Measurements from ENCODE around the gene RAB20. TPM values are rescaled to one million over a fixed set of nuclear protein-coding genes. Genes with fewer than 3 reads are reported as not detected.
"Not testable (repeated sequence)": the region's sequence is repeated elsewhere in the genome, so short reads cannot be mapped to it uniquely, and the experiment has no call there.

Gene RAB20
- total RNA-seq, 1 experiment from 2014 or later, result 1.7 TPM

DNA sequence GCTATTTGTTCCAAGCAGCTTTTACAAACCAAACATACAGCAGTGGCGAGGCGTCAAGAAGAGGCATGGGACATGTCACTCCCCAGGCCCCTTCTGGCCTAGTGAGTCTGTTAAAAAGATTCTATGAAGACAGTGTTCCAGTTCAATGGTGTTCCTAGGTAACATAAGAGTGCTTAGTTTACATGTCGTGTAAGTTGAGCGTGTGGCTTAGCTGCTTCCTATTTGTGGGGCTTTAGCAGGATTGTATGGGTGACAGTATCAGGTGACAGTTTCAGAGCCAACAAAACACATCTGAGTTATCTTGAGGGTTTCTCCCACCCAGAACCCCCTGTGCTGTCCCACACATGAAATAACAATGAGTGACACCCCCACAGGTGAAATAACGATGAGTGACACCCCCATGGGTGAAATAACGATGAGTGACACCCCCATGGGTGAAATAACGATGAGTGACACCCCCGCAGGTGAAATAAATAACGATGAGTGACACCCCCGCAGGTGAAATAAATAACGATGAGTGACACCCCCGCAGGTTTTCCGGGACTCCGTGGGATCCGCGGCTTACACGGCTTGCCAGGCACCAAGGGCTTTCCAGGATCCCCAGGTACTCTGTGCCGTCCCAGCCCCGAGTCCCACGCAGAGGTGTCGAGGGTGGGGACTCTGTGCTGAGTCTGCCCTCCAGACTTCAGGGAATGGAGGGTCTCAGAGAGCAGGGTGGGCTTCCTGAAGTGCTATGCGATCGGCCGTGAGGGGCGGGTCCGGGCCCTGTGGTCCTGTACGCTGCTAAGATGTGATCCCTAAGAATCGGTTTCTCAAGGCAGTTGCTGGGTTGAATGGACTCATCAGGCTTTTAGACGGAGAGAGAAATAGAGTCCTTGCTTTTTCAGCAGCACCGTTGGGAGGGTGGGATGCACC lies 68.6 kb downstream of the RAB20 start:
- no peaks in the 10 kb centered on the region for H3K4me1 Mint-ChIP-seq (ENCODE audit: insufficient read depth, unreplicated experiment)
- no peak overlapping the region for H3K4me3 Mint-ChIP-seq (ENCODE audit: unreplicated experiment)
- POLR2A ChIA-PET, result no interaction called here
- CTCF ChIA-PET, result no interaction called here
- intact Hi-C loops (cut with micrococcal nuclease), result no loop called here
- H3K27me3 Mint-ChIP-seq (ENCODE audit: insufficient read depth, unreplicated experiment), result no peaks in the 10 kb centered on the region
- no peaks in the 10 kb centered on the region for H3K9me3 Mint-ChIP-seq (ENCODE audit: unreplicated experiment)
- DNase-seq (ENCODE audit: unreplicated experiment), result no peak
- peaks cover 18% of the 10 kb centered on the region for H3K36me3 Mint-ChIP-seq (ENCODE audit: insufficient read depth, unreplicated experiment)
- TF ChIP-seq, protein P1, sequence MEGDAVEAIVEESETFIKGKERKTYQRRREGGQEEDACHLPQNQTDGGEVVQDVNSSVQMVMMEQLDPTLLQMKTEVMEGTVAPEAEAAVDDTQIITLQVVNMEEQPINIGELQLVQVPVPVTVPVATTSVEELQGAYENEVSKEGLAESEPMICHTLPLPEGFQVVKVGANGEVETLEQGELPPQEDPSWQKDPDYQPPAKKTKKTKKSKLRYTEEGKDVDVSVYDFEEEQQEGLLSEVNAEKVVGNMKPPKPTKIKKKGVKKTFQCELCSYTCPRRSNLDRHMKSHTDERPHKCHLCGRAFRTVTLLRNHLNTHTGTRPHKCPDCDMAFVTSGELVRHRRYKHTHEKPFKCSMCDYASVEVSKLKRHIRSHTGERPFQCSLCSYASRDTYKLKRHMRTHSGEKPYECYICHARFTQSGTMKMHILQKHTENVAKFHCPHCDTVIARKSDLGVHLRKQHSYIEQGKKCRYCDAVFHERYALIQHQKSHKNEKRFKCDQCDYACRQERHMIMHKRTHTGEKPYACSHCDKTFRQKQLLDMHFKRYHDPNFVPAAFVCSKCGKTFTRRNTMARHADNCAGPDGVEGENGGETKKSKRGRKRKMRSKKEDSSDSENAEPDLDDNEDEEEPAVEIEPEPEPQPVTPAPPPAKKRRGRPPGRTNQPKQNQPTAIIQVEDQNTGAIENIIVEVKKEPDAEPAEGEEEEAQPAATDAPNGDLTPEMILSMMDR (IDR thresholded peaks at IDR 0.05; ENCODE audit: unreplicated experiment), result no peak
- no TSS peak for BruUV-seq (replicated peaks)
- H3K27ac Mint-ChIP-seq (ENCODE audit: low read depth, unreplicated experiment), result no peak overlapping the region

GRCh38 chr13:110491869-110492678 lies 69.4 kb downstream of the RAB20 start:
- no peak for DNase-seq (ENCODE audit: unreplicated experiment)
- TF ChIP-seq, protein P1 (IDR thresholded peaks at IDR 0.05; ENCODE audit: unreplicated experiment), result no peak
- Mint-ChIP-seq H3K4me3 (ENCODE audit: unreplicated experiment) (no peak overlapping the region), H3K9me3 (ENCODE audit: unreplicated experiment) (no peaks in the 10 kb centered on the region), H3K4me1 (ENCODE audit: insufficient read depth, unreplicated experiment) (no peaks in the 10 kb centered on the region), H3K36me3 (ENCODE audit: insufficient read depth, unreplicated experiment) (peaks cover 18% of the 10 kb centered on the region), H3K27ac (ENCODE audit: low read depth, unreplicated experiment) (no peak overlapping the region), H3K27me3 (ENCODE audit: insufficient read depth, unreplicated experiment) (no peaks in the 10 kb centered on the region)
- POLR2A ChIA-PET, result no interaction called here
- intact Hi-C loops (cut with micrococcal nuclease), result no loop called here
- no TSS peak for BruUV-seq (replicated peaks)
- CTCF ChIA-PET, result interaction anchor here (0.6 kb wide), 1 partner anchor 17 kb away, joined by 3 read pairs; no protein-coding TSS in a partner anchor

DNA sequence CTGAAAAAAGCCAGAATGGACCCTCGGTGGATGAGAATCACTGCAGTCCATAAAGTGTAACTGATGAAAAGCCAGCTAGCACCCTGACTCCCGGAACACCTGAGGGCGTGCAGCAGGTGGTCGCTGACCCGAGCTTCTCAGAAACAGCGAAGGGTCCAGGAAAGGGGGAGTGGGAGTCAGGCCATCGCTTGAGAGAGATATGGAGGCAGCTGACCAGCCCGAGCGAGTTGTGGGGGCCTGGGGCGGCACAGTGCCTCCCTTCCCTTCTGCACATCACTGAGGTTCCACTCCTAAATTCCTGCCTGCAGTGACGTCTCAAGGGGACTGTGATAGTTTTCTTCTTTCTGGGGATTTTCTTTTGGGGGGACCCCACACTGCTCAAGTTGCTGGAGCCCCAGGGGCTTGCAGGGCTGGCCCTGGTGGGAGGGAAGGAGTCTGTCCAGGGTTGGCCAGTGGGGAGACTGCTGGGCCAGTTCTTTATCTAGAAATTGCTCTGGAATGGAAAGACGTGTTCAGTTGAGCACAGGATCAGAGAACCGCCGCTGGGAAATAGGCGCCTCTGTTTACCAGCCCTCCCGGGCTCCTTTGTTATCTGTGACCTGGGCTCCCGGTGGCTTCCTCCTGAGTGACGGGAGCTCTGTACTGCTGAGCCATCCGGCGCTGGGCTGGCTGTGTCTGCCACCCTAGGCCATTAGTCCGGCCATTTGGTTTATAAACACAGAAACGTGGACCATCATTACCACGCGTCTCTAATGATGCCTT lies 71.3 kb downstream of the RAB20 start:
- Mint-ChIP-seq H3K4me3 (ENCODE audit: unreplicated experiment) (no peak overlapping the region), H3K27ac (ENCODE audit: low read depth, unreplicated experiment) (no peak overlapping the region), H3K9me3 (ENCODE audit: unreplicated experiment) (no peaks in the 10 kb centered on the region), H3K27me3 (ENCODE audit: insufficient read depth, unreplicated experiment) (no peaks in the 10 kb centered on the region), H3K36me3 (ENCODE audit: insufficient read depth, unreplicated experiment) (peaks cover 18% of the 10 kb centered on the region), H3K4me1 (ENCODE audit: insufficient read depth, unreplicated experiment) (no peaks in the 10 kb centered on the region)
- no peak for DNase-seq (ENCODE audit: unreplicated experiment)
- ChIA-PET POLR2A (no interaction called here), CTCF (interaction anchor here (0.6 kb wide), 1 partner anchor 1553 kb away, joined by 3 read pairs; no protein-coding TSS in a partner anchor)
- TF ChIP-seq, protein P1 (IDR thresholded peaks at IDR 0.05; ENCODE audit: unreplicated experiment), result no peak
- no TSS peak for BruUV-seq (replicated peaks)
- intact Hi-C loops (cut with micrococcal nuclease), result no loop called here

- H3K4me3 Mint-ChIP-seq (ENCODE audit: unreplicated experiment); H3K4me1 Mint-ChIP-seq (ENCODE audit: insufficient read depth, unreplicated experiment); BruUV-seq (replicated peaks); DNase-seq (ENCODE audit: unreplicated experiment); H3K9me3 Mint-ChIP-seq (ENCODE audit: unreplicated experiment); POLR2A ChIA-PET; H3K27me3 Mint-ChIP-seq (ENCODE audit: insufficient read depth, unreplicated experiment); CTCF ChIA-PET; H3K27ac Mint-ChIP-seq (ENCODE audit: low read depth, unreplicated experiment); intact Hi-C loops (cut with micrococcal nuclease): not testable (repeated sequence)
- H3K36me3 Mint-ChIP-seq (ENCODE audit: insufficient read depth, unreplicated experiment), result peaks cover 18% of the 10 kb centered on the region
Observed at GRCh38 chr13:110486880-110487279, 74.6 kb downstream of the RAB20 start.
